RWPE1 (cell line): ENCODE data around the gene LAIR2.

Experiments
- CTCF ChIA-PET: fragments of 350-600 bp; sonication (Branson Sonifier 250); formaldehyde crosslinking; extraction: SDS; loops from one replicate; lab custom pipeline; 2021; lab: Yijun Ruan, JAX
- POLR2A ChIA-PET: fragments of 400-600 bp; formaldehyde crosslinking; extraction: SDS; loops from one replicate; lab custom pipeline; 2020; ENCODE audit warnings: antibody characterized with exemption; ENCODE audit not compliant: low non-redundant PET; lab: Yijun Ruan, JAX
- DNase-seq: peaks from one replicate; pipeline ENCODE4 v3.0.0; 2012; ENCODE audit warnings: low spot score
- H3K27ac ChIP-seq: fragments of 450-650 bp; 2 replicates; pipeline ENCODE4 v1.5.1; 2017
- CTCF ChIP-seq: fragments of 450-650 bp; conservative IDR thresholded peaks from 2 replicates; pipeline ENCODE4 v1.5.1; 2017; ENCODE audit warnings: low read depth, mild to moderate bottlenecking

LAIR2 gene

GRCh38 chr19:54525636-54526035 lies 23.0 kb downstream of the LAIR2 start:
- DNase-seq: no peak
- CTCF ChIA-PET: no interaction called here
- no peak for TF ChIP-seq CTCF
- no peak overlapping the region for H3K27ac ChIP-seq
- POLR2A ChIA-PET: no interaction called here

- ChIA-PET CTCF (no interaction called here), POLR2A (no interaction called here)
- no peak for TF ChIP-seq CTCF
- no peak overlapping the region for H3K27ac ChIP-seq
- DNase-seq: no peak
Measured at GRCh38 chr19:54526972-54527371, 24.3 kb downstream of the LAIR2 start.

- POLR2A ChIA-PET: no interaction called here
- CTCF ChIA-PET: no interaction called here
Measured at GRCh38 chr19:54530866-54531265, 28.2 kb downstream of the LAIR2 start.

GRCh38 chr19:54532528-54532927 lies 29.9 kb downstream of the LAIR2 start:
- ChIA-PET CTCF (interaction anchor here (0.6 kb wide), 2 partner anchors 24 to 78 kb away, joined by 3 to 4 read pairs; no protein-coding TSS in a partner anchor), POLR2A (no interaction called here)
- DNase-seq: no peak
- TF ChIP-seq CTCF: no peak
- H3K27ac ChIP-seq: no peak overlapping the region

More at GRCh38 chr19:54530866-54531265, 28.2 kb downstream of the LAIR2 start:
- no peak for DNase-seq
- H3K27ac ChIP-seq: no peak overlapping the region
- TF ChIP-seq CTCF: no peak

GRCh38 chr19:54533476-54533875 lies 30.8 kb downstream of the LAIR2 start:
- POLR2A ChIA-PET: no interaction called here

GRCh38 chr19:54534156-54534555 lies 31.5 kb downstream of the LAIR2 start:
- ChIA-PET CTCF (no interaction called here), POLR2A (no interaction called here)
- no peak overlapping the region for H3K27ac ChIP-seq
- DNase-seq: no peak
- no peak for TF ChIP-seq CTCF

More at GRCh38 chr19:54533476-54533875, 30.8 kb downstream of the LAIR2 start:
- no peak for TF ChIP-seq CTCF
- no peak for DNase-seq
- H3K27ac ChIP-seq: no peak overlapping the region
- CTCF ChIA-PET: no interaction called here
